Peyer's patch (tissue), 4 donors: ENCODE results near the gene IFNA2. TPM values are rescaled to one million over a fixed set of nuclear protein-coding genes. Genes with fewer than 3 reads are reported as not detected.
"Not testable (repeated sequence)": the region's sequence is repeated elsewhere in the genome, so short reads cannot be mapped to it uniquely, and the experiment has no call there.

Experiments
- DNase-seq, 3 donors: peaks; one replicate each; pipeline ENCODE4 v3.0.0-alpha.2; 2017 to 2019
- H3K27ac ChIP-seq, 4 donors: fragments of 200-600 bp; sonication (generic); one replicate each; pipeline ENCODE4 v1.5.1; 2016 to 2019
- H3K27me3 ChIP-seq, 2 donors: fragments of 200-600 bp; sonication (generic); one replicate each; pipeline ENCODE4 v1.5.1; 2019
- H3K36me3 ChIP-seq, 3 donors: fragments of 200-600 bp; sonication (generic); one replicate each; pipeline ENCODE4 v1.5.1; 2016 to 2019
- H3K4me1 ChIP-seq, 4 donors: fragments of 200-600 bp; sonication (generic); one replicate each; pipeline ENCODE4 v1.5.1; 2016 to 2019
- H3K4me3 ChIP-seq, 4 donors: fragments of 200-600 bp; sonication (generic); 1 replicate in 3 of 4; 2 replicates in 1 of 4; pipeline ENCODE4 v1.5.1; 2016 to 2019; ENCODE audit warnings: mild to moderate bottlenecking in 1 of 4
- H3K9me3 ChIP-seq, 4 donors: fragments of 200-600 bp; sonication (generic); one replicate each; pipeline ENCODE4 v1.5.1; 2016 to 2019; ENCODE audit warnings: mild to moderate bottlenecking in 1 of 4
- POLR2A ChIP-seq, 2 donors: fragments of 450-650 bp; IDR thresholded peaks; one replicate each; pipeline ENCODE4 v1.5.1; 2017; ENCODE audit warnings: antibody characterized with exemption in 2 of 2, mild to moderate bottlenecking in 2 of 2, moderate library complexity in 2 of 2
- total RNA-seq, 4 donors: library from RNA; depleted of rRNA; stranded (reverse); fragments of >200 nt; gene quantifications; one replicate each; pipeline ENCODE4 v1.1.0, GENCODE V29; 2016
- TF ChIP-seq, protein P1 (sequence below), 6 experiments: fragments of 450-650 bp in 4 of 6; fragments of 200-600 bp in 2 of 6; sonication (generic) in 1 of 6; IDR thresholded peaks; one replicate each; pipeline ENCODE4 v1.5.1; 2017 to 2019; ENCODE audit warnings: antibody characterized with exemption in 6 of 6, mild to moderate bottlenecking in 3 of 6, moderate library complexity in 1 of 6

Gene IFNA2
- total RNA-seq, 4 donors from 2014 or later: not detected

DNA sequence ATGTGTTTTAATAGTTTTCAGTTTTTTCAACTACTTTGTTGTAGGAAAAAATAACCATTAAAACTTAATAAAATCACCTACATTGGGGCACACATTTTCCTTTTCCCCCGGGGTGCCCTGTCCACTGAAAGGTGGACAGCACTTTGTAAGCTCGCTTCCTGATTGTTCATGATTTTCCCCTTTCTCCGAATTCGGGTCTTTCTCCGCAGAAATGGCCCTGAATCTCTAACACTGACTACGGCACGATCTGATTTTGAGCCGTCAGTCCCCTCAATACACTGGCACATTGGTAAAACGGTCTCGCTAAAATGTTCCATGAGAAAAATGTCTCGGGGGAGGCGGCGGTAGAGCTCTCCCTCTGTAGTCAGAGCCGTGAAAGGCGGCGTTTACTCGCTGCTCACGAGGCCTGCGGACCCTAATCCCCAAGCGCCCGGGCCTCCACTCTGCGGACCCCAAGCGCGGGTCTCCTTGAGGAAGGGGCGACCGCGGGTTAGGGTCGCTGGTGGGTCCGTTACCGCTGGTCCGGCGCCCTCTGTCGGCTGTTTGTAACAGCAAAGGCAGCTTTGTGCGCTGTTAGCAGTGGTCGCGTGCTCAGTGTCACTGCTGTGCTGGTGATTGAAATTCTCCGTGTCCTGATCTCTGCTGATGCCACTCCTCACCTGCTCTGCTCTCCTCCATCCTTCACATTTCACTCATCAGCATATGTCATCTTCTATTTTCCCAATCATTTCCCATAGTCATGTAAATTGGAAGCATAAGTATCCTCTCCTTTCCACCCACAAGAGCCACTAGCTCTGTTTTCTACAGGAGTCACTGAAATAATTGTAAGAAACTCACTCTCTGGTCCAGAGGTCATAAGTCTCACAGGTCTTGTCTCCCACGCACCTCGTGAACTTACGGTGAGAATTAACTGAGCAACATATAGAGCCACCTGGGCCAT, 10.8 kb upstream of the IFNA2 start:
- peak overlapping the region; percentile 13 to 56 (median 44) for H3K4me3 ChIP-seq

DNA sequence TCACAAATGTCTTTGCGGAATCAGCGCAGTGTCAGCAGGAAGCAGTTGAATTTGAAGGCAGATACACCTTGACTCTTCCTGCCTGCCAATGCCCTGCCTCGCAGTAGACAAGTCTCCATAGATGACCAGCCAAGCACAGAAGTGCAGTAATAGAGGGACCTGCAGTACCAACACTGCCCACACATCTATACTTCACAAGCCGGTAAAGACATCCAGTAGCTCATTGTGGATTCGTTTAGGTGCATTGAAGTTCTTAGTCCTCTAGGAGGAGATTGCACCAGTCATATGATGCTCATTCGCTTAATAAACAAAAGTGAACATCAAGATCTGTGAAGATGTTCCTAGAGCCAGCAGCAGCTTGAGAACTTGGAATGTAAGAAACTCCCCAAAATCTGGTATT, 7.1 kb upstream of the IFNA2 start:
- Histone ChIP-seq H3K27ac (no peak overlapping the region), H3K4me1 (peaks cover 0 to 5% (median 0%) of the 10 kb centered on the region in 4 donors), H3K9me3 (no peaks in the 10 kb centered on the region), H3K27me3 (no peaks in the 10 kb centered on the region), H3K4me3 (no peak overlapping the region), H3K36me3 (no peaks in the 10 kb centered on the region)
- DNase-seq: no peak
- TF ChIP-seq POLR2A (IDR thresholded peaks at IDR 0.05): no peak
- TF ChIP-seq, protein P1, sequence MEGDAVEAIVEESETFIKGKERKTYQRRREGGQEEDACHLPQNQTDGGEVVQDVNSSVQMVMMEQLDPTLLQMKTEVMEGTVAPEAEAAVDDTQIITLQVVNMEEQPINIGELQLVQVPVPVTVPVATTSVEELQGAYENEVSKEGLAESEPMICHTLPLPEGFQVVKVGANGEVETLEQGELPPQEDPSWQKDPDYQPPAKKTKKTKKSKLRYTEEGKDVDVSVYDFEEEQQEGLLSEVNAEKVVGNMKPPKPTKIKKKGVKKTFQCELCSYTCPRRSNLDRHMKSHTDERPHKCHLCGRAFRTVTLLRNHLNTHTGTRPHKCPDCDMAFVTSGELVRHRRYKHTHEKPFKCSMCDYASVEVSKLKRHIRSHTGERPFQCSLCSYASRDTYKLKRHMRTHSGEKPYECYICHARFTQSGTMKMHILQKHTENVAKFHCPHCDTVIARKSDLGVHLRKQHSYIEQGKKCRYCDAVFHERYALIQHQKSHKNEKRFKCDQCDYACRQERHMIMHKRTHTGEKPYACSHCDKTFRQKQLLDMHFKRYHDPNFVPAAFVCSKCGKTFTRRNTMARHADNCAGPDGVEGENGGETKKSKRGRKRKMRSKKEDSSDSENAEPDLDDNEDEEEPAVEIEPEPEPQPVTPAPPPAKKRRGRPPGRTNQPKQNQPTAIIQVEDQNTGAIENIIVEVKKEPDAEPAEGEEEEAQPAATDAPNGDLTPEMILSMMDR (IDR thresholded peaks at IDR 0.05): peak in 2 of 6 experiments; percentile 23 to 34

More for the DNA sequence above, 10.8 kb upstream of the IFNA2 start:
- Histone ChIP-seq H3K27me3 (no peaks in the 10 kb centered on the region), H3K27ac (no peak overlapping the region), H3K36me3 (no peaks in the 10 kb centered on the region), H3K4me1 (peaks cover 0 to 5% (median 0%) of the 10 kb centered on the region in 4 donors), H3K9me3 (no peaks in the 10 kb centered on the region)
- no peak for TF ChIP-seq POLR2A (IDR thresholded peaks at IDR 0.05)
- TF ChIP-seq, protein P1 (IDR thresholded peaks at IDR 0.05): peak; percentile 10 to 77 (median 58)
- DNase-seq: peak; percentile 53 to 76 (median 60)

DNA sequence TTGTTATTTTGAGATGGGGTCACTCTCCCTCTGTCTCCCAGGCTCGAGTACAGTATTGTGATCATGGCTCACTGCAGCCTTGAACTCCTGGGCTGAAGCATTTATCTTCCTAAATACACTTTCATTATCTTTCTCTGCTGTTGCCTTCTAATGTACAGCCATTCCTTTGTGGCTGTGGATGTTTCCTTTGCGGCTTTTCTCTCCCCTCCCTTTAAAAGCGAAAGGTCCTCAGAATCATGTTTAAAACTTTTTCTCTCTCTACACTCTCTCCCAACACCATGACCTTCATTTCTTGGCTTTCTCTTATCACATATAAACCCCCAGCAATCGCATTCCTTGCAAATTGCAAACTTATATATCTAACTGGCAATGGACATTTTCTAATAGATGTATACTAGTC, 1.6 kb downstream of the IFNA2 start:
- Histone ChIP-seq H3K27ac (no peak overlapping the region), H3K4me1 (peaks cover 0 to 3% (median 0%) of the 10 kb centered on the region in 4 donors), H3K27me3 (no peaks in the 10 kb centered on the region), H3K36me3 (no peaks in the 10 kb centered on the region), H3K4me3 (no peak overlapping the region), H3K9me3 (no peaks in the 10 kb centered on the region)
- DNase-seq: no peak
- TF ChIP-seq, protein P1 (IDR thresholded peaks at IDR 0.05): no peak
- TF ChIP-seq POLR2A (IDR thresholded peaks at IDR 0.05): no peak

DNA sequence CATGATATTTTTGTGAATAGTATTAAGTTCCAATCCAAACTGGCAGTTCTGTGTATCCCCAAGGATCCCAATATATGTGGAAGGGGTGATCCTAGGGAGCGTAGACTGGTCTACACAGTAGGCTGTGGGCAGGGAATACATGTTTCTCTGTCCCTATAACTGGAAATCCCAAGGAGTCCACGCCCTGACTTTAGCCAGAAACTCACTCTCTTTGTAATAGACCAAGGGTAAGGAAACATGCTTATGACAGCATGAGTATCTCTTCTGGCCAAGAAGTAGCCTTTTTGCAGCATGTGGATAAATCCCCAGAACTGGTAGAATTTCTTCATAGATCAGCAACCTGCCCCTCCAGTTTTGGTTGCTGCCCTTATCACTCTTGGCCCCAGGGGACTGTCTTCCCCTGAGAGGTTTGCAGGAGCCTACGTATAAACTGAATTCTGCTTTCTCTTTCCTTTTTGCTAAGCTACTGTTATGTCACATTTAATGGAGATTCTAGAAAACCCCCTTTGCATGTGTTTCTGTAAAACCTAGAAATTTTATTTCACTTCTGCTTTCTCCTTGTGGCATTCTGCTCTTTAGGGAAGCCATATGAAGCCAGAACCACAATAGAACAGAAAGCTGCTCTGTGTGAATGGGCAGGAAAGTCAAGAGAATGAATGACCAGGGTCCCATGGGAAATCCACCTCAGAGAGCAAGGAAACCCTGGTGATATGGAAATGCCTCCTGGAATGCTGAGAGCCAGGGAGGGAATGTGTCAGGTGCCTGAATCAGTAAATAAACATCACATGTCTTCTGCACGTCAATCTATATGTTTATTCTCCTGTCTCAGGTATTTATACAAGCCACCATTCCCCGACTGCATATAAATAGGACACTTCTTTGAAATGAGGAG, 3.5 kb downstream of the IFNA2 start:
- H3K4me1 ChIP-seq: peaks cover 0 to 3% (median 0%) of the 10 kb centered on the region in 4 donors
- DNase-seq: peak in 1 of 3 donors; percentile 54
- no peaks in the 10 kb centered on the region for H3K27me3 ChIP-seq
- H3K36me3 ChIP-seq: no peaks in the 10 kb centered on the region
- H3K27ac ChIP-seq: no peak overlapping the region
- TF ChIP-seq POLR2A (IDR thresholded peaks at IDR 0.05): no peak
- TF ChIP-seq, protein P1 (IDR thresholded peaks at IDR 0.05): no peak
- peak overlapping the region in 1 of 4 donors; percentile 7 for H3K4me3 ChIP-seq
- no peaks in the 10 kb centered on the region for H3K9me3 ChIP-seq

DNA sequence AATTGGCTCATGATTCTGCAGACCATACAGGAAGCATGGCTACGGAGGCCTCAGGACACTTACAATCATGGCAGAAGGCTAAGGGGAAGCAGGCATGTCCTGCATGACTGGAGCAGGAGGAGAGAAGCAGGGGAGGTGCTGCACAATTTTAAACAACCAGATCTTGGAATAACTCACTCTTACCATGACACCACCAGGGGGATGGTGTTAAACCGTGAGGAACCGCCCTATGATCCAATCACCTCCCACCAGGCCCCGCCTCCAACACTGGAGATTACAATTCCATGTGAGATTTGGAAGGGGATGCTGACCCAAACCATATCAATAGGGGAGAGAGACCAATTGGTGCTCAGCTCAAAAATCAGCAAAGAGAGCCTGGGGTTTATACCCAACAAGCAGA, 13.7 kb downstream of the IFNA2 start:
- not testable (repeated sequence) for H3K4me3 ChIP-seq, H3K36me3 ChIP-seq, DNase-seq, H3K9me3 ChIP-seq, H3K27me3 ChIP-seq, H3K4me1 ChIP-seq, H3K27ac ChIP-seq
